Brain microvascular endothelial cell (primary cell): ENCODE data around the gene WDPCP.

Experiments
- DNase-seq: peaks from one replicate; pipeline ENCODE4 v3.0.0-alpha.2; 2020
- H3K27ac ChIP-seq: fragments of 250-450 bp; sonication (Bioruptor Pico); 2 replicates; pipeline ENCODE4 v1.5.1; 2020; ENCODE audit warnings: mild to moderate bottlenecking, moderate library complexity
- H3K27me3 ChIP-seq: fragments of 250-450 bp; sonication (Bioruptor Pico); replicated peaks from 2 replicates; pipeline ENCODE4 v1.5.1; 2020; ENCODE audit warnings: mild to moderate bottlenecking
- H3K36me3 ChIP-seq: fragments of 250-450 bp; sonication (Bioruptor Pico); replicated peaks from 2 replicates; pipeline ENCODE4 v1.5.1; 2020; ENCODE audit warnings: mild to moderate bottlenecking
- H3K4me3 ChIP-seq: 2 replicates; pipeline ENCODE4 v1.5.1; 2011; ENCODE audit warnings: low read depth, mild to moderate bottlenecking, control low read depth, low read length, moderate library complexity
- in situ Hi-C: cut with HindIII; loops from 2 replicates; pipeline ENCODE4 v1.10.0; 2017; ENCODE audit warnings: low sequenced_read_pairs, low pct_ligation_motif_present
- TF ChIP-seq, protein P1 (sequence below): IDR thresholded peaks from 2 replicates; pipeline ENCODE4 v1.5.1; 2011; ENCODE audit warnings: low read depth, mild to moderate bottlenecking, moderate library complexity, low read length, control low read depth, inconsistent platforms; ENCODE audit errors: missing control alignments

The WDPCP gene

DNA sequence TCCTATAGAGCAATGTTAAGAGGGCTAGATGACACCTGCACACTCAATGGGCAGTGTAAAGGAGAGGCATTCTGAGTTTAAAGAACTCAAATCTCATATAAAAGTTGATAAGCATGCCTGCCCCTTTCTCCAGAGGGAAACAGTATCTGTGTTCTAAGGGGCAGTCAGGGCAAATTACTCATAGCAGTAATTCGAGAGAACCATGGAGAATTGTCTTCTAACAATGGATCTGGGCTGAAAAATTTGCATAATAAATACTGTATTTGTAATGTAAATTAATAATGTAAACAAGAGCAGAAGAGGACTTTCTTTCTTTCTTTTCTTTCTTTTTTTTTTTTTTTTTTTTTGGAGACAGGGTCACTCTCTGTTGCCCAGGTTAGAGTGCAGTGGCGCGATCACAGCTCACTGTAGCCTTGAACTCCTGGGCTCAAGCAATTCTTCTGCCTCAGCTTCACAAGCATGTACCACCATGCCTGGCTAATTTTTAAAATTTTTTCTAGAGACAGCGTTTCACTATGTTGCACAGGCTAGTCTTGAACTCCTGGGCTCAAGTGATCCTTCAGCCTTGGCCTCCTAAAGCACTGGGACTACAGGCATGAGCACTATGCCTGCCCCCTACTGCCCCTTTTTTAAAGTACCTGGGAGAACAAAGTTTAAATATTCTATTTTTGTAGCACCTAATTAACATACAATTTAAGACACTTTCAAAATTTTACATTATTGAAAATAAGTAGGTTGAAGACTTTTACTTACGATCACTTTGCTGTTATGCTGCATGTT is 467.0 kb downstream of the WDPCP start:
- Histone ChIP-seq H3K27ac (no peak overlapping the region), H3K4me3 (no peak overlapping the region), H3K27me3 (no peaks in the 10 kb centered on the region), H3K36me3 (no peaks in the 10 kb centered on the region)
- in situ Hi-C loops: no loop called here
- no peak for DNase-seq
- TF ChIP-seq, protein P1, sequence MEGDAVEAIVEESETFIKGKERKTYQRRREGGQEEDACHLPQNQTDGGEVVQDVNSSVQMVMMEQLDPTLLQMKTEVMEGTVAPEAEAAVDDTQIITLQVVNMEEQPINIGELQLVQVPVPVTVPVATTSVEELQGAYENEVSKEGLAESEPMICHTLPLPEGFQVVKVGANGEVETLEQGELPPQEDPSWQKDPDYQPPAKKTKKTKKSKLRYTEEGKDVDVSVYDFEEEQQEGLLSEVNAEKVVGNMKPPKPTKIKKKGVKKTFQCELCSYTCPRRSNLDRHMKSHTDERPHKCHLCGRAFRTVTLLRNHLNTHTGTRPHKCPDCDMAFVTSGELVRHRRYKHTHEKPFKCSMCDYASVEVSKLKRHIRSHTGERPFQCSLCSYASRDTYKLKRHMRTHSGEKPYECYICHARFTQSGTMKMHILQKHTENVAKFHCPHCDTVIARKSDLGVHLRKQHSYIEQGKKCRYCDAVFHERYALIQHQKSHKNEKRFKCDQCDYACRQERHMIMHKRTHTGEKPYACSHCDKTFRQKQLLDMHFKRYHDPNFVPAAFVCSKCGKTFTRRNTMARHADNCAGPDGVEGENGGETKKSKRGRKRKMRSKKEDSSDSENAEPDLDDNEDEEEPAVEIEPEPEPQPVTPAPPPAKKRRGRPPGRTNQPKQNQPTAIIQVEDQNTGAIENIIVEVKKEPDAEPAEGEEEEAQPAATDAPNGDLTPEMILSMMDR: no peak

DNA sequence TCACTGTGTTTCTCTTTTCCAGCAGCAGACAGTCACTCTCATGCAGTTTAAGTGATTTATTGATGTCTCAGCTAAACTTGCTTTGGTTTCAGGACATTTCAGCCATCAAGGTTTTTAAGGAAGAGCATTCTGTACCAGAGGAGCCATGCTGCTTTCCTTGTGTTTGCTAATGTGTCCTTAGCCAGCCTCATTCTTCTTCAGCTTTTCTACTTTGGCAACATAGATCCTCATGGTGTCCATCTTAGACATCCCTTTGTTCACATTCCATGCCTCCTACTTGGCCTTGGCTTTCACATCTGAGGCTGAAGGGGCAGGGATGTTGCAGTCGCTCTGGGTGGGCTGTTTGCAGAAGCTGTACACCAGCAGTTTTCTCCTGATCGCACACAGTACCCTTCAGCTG is 469.5 kb downstream of the WDPCP start:
- Histone ChIP-seq H3K36me3 (no peaks in the 10 kb centered on the region), H3K27ac (no peak overlapping the region), H3K4me3 (no peak overlapping the region), H3K27me3 (no peaks in the 10 kb centered on the region)
- in situ Hi-C loops: no loop called here
- TF ChIP-seq, protein P1: no peak
- no peak for DNase-seq

DNA sequence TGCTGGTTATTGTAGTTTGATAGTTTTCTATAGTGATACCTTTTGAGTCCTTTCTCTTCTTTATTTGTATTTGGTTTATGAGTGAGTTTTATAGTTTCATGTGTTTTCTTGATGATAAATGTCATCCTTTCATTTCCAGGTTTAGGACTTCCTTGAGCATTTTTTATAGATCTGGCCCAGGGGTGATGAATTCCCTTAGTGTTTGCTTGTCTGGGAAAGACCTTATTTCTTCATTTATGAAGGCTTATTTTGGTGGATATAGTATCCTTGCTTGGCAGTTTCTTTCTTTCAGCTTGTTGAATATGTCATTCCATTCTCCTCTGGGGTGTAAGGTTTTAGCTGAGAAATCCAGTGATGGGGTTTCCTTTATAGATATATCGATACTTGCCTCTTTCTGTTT is 483.8 kb downstream of the WDPCP start:
- DNase-seq: no peak
- no peaks in the 10 kb centered on the region for H3K36me3 ChIP-seq
- in situ Hi-C loops: no loop called here
- H3K27ac ChIP-seq: no peak overlapping the region
- H3K27me3 ChIP-seq: no peaks in the 10 kb centered on the region
- TF ChIP-seq, protein P1: no peak
- no peak overlapping the region for H3K4me3 ChIP-seq

DNA sequence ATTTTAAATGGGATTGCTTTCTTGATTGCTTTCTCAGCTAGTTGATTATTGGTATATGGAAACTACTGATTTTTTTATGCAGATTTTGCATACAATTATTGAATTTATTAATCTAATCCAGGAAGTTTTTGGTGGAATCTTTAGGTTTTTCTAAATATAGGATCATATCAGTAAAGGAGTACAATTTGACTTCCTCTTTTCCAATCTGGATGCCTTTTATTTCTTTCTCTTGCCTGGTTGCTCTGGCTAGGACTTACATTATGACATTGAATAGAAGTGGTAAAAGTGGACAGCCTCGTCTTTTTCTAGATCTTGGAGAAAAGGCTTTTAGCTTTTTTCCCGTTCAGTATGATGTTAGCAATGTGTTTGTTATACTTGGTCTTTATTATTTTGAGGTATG is 486.3 kb downstream of the WDPCP start:
- TF ChIP-seq, protein P1: no peak
- no peak overlapping the region for H3K4me3 ChIP-seq
- no peak overlapping the region for H3K27ac ChIP-seq
- in situ Hi-C loops: no loop called here
- H3K27me3 ChIP-seq: no peaks in the 10 kb centered on the region
- no peak for DNase-seq
- H3K36me3 ChIP-seq: no peaks in the 10 kb centered on the region

DNA sequence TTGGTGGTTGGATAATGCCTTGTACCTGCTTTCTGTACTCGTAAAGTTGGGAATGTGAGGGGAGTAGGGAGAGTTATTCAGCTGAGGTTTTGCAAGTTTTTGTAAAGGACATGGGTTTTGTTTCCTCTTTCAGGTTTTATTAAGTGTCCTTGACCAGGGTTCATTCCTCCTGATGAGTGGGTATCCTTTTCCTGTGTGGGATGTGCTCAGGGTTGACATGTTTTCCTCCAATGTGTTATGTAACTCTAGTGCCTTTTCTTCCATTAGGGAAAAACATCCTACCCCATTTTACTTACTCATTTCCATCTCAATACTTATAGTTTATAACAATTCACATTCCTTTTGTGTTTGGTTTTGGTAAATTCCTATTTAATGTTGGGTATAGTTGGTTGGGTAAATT is 489.2 kb downstream of the WDPCP start:
- Histone ChIP-seq H3K36me3 (no peaks in the 10 kb centered on the region), H3K27ac (no peak overlapping the region), H3K27me3 (no peaks in the 10 kb centered on the region), H3K4me3 (no peak overlapping the region)
- DNase-seq: no peak
- in situ Hi-C loops: no loop called here
- TF ChIP-seq, protein P1: no peak

DNA sequence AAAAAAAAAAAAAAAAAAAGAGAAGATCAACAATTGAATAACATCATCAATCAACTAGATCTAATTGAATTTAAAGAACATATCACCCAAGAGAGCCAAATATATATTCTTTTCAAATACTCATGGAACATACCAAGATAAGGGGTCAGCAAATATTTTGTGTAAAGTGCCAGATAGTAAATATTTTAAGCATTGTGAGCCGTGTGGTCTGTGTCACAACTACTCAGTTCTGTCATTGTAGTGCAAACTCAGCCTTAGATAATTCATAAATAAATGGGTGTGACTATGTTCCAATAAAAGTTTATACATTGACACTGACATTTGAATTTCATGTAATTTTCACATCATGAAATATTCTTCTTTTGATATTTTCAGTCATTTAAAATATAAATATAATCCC is 491.8 kb downstream of the WDPCP start:
- TF ChIP-seq, protein P1: no peak
- DNase-seq: no peak
- Histone ChIP-seq H3K36me3 (no peaks in the 10 kb centered on the region), H3K27me3 (no peaks in the 10 kb centered on the region), H3K27ac (no peak overlapping the region), H3K4me3 (no peak overlapping the region)
- in situ Hi-C loops: no loop called here
